SJSA1 (cell line): Measurements from ENCODE around the gene PGAP2. TPM values are rescaled to one million over a fixed set of nuclear protein-coding genes. Genes with fewer than 3 reads are reported as not detected.

ENCODE experiments used
- DNase-seq, 2 experiments: peaks; one replicate each; pipeline ENCODE4 v3.0.0-alpha.2; 2015 to 2020; ENCODE audit warnings: low spot score in 2 of 2, low read depth in 1 of 2
- H3K27ac ChIP-seq: fragments of 250-450 bp; sonication (Bioruptor Pico); 2 replicates; pipeline ENCODE4 v1.5.1; 2020; ENCODE audit warnings: mild to moderate bottlenecking, moderate library complexity
- H3K27me3 ChIP-seq: fragments of 250-450 bp; sonication (Bioruptor Pico); replicated peaks from 2 replicates; pipeline ENCODE4 v1.5.1; 2020; ENCODE audit warnings: mild to moderate bottlenecking, moderate library complexity
- H3K36me3 ChIP-seq: fragments of 250-450 bp; sonication (Bioruptor Pico); 2 replicates; pipeline ENCODE4 v1.5.1; 2020; ENCODE audit warnings: mild to moderate bottlenecking
- H3K4me1 ChIP-seq: fragments of 250-450 bp; sonication (Bioruptor Pico); replicated peaks from 2 replicates; pipeline ENCODE4 v1.6.1; 2021; ENCODE audit warnings: mild to moderate bottlenecking
- H3K4me3 ChIP-seq: fragments of 250-450 bp; sonication (Bioruptor Pico); 2 replicates; pipeline ENCODE4 v1.5.1; 2020; ENCODE audit warnings: mild to moderate bottlenecking
- H3K9me3 ChIP-seq: fragments of 250-450 bp; sonication (Bioruptor Pico); replicated peaks from 2 replicates; pipeline ENCODE4 v1.5.1; 2020; ENCODE audit warnings: mild to moderate bottlenecking
- total RNA-seq: library from RNA; depleted of rRNA; stranded (reverse); fragments of >200 nt; shearing (Covaris generic); gene quantifications from 2 replicates; pipeline ENCODE4 v1.2.3, GENCODE V29; 2014

The PGAP2 gene
- total RNA-seq, 1 experiment from 2014 or later = 6.7 TPM

GRCh38 chr11:3816673-3817072 lies 8.3 kb downstream of the PGAP2 start:
- no peaks in the 10 kb centered on the region for H3K4me1 ChIP-seq
- no peaks in the 10 kb centered on the region for H3K27me3 ChIP-seq
- no peak overlapping the region for H3K4me3 ChIP-seq
- peaks cover 2% of the 10 kb centered on the region; the same call in 1 of the 2 replicates for H3K9me3 ChIP-seq
- peaks cover 3% of the 10 kb centered on the region; the same call in 1 of the 2 replicates for H3K36me3 ChIP-seq
- no peak overlapping the region for H3K27ac ChIP-seq
- DNase-seq = no peak

- H3K4me3 ChIP-seq = no peak overlapping the region
- H3K27me3 ChIP-seq = no peaks in the 10 kb centered on the region
- no peak for DNase-seq
- no peak overlapping the region for H3K27ac ChIP-seq
- peaks cover 3% of the 10 kb centered on the region; the same call in 1 of the 2 replicates for H3K36me3 ChIP-seq
- no peaks in the 10 kb centered on the region for H3K4me1 ChIP-seq
- peaks cover 2% of the 10 kb centered on the region; the same call in 1 of the 2 replicates for H3K9me3 ChIP-seq
Measured at GRCh38 chr11:3817181-3817800, 8.9 kb downstream of the PGAP2 start.

GRCh38 chr11:3820971-3821370 lies 12.6 kb downstream of the PGAP2 start:
- Histone ChIP-seq H3K27ac (no peak overlapping the region), H3K27me3 (no peaks in the 10 kb centered on the region), H3K4me3 (no peak overlapping the region), H3K36me3 (peaks cover 18% of the 10 kb centered on the region), H3K9me3 (peaks cover 2% of the 10 kb centered on the region; the same call in 1 of the 2 replicates), H3K4me1 (no peaks in the 10 kb centered on the region)
- DNase-seq = no peak

GRCh38 chr11:3822312-3822711 lies 14.0 kb downstream of the PGAP2 start:
- Histone ChIP-seq H3K4me1 (no peaks in the 10 kb centered on the region), H3K27me3 (no peaks in the 10 kb centered on the region), H3K4me3 (no peak overlapping the region), H3K36me3 (peaks cover 32% of the 10 kb centered on the region), H3K9me3 (0 out of 2 replicates have a peak, but pooled peaks cover 2% of the 10 kb centered on the region), H3K27ac (no peak overlapping the region)
- no peak for DNase-seq

GRCh38 chr11:3823303-3823702 lies 14.9 kb downstream of the PGAP2 start:
- H3K9me3 ChIP-seq = 0 out of 2 replicates have a peak, but pooled peaks cover 2% of the 10 kb centered on the region
- no peak overlapping the region for H3K27ac ChIP-seq
- H3K4me3 ChIP-seq = no peak overlapping the region
- no peaks in the 10 kb centered on the region for H3K27me3 ChIP-seq
- H3K4me1 ChIP-seq = no peaks in the 10 kb centered on the region
- peaks cover 42% of the 10 kb centered on the region for H3K36me3 ChIP-seq
- DNase-seq = no peak

GRCh38 chr11:3823762-3824506 lies 15.6 kb downstream of the PGAP2 start:
- Histone ChIP-seq H3K27me3 (no peaks in the 10 kb centered on the region), H3K27ac (no peak overlapping the region), H3K36me3 (peaks cover 42% of the 10 kb centered on the region)

GRCh38 chr11:3824714-3825472 lies 16.5 kb downstream of the PGAP2 start:
- no peak for DNase-seq
- H3K27ac ChIP-seq = no peak overlapping the region
- no peak overlapping the region for H3K4me3 ChIP-seq

More at GRCh38 chr11:3823762-3824506, 15.6 kb downstream of the PGAP2 start:
- H3K4me1 ChIP-seq = no peaks in the 10 kb centered on the region
- no peak overlapping the region for H3K4me3 ChIP-seq
- DNase-seq = no peak
- H3K9me3 ChIP-seq = 0 out of 2 replicates have a peak, but pooled peaks cover 2% of the 10 kb centered on the region

GRCh38 chr11:3825473-3826154 lies 17.3 kb downstream of the PGAP2 start:
- H3K27me3 ChIP-seq = no peaks in the 10 kb centered on the region
- H3K36me3 ChIP-seq = peaks cover 57% of the 10 kb centered on the region
- no peak for DNase-seq
- H3K9me3 ChIP-seq = no peaks in the 10 kb centered on the region
- H3K4me1 ChIP-seq = no peaks in the 10 kb centered on the region
- H3K27ac ChIP-seq = no peak overlapping the region
- no peak overlapping the region for H3K4me3 ChIP-seq

More at GRCh38 chr11:3824714-3825472, 16.5 kb downstream of the PGAP2 start:
- H3K36me3 ChIP-seq = peaks cover 50% of the 10 kb centered on the region
- H3K9me3 ChIP-seq = 0 out of 2 replicates have a peak, but pooled peaks cover 1% of the 10 kb centered on the region
- H3K27me3 ChIP-seq = no peaks in the 10 kb centered on the region
- no peaks in the 10 kb centered on the region for H3K4me1 ChIP-seq

GRCh38 chr11:3826721-3827120 lies 18.4 kb downstream of the PGAP2 start:
- H3K4me1 ChIP-seq = no peaks in the 10 kb centered on the region
- no peaks in the 10 kb centered on the region for H3K9me3 ChIP-seq
- no peaks in the 10 kb centered on the region for H3K27me3 ChIP-seq
- H3K4me3 ChIP-seq = no peak overlapping the region
- peaks cover 64% of the 10 kb centered on the region for H3K36me3 ChIP-seq
- no peak for DNase-seq
- H3K27ac ChIP-seq = no peak overlapping the region

GRCh38 chr11:3827434-3828186 lies 19.2 kb downstream of the PGAP2 start:
- Histone ChIP-seq H3K36me3 (peaks cover 69% of the 10 kb centered on the region), H3K27me3 (no peaks in the 10 kb centered on the region), H3K9me3 (no peaks in the 10 kb centered on the region), H3K27ac (no peak overlapping the region), H3K4me3 (no peak overlapping the region), H3K4me1 (no peaks in the 10 kb centered on the region)
- DNase-seq = no peak

- no peaks in the 10 kb centered on the region for H3K9me3 ChIP-seq
- no peak overlapping the region for H3K27ac ChIP-seq
- no peaks in the 10 kb centered on the region for H3K4me1 ChIP-seq
- H3K36me3 ChIP-seq = peaks cover 87% of the 10 kb centered on the region
- no peaks in the 10 kb centered on the region for H3K27me3 ChIP-seq
- no peak for DNase-seq
- no peak overlapping the region for H3K4me3 ChIP-seq
Measured at GRCh38 chr11:3830088-3830487, 21.7 kb downstream of the PGAP2 start.

GRCh38 chr11:3830730-3831129 lies 22.4 kb downstream of the PGAP2 start:
- peaks cover 87% of the 10 kb centered on the region for H3K36me3 ChIP-seq
- no peak overlapping the region for H3K4me3 ChIP-seq
- no peaks in the 10 kb centered on the region for H3K4me1 ChIP-seq
- H3K9me3 ChIP-seq = no peaks in the 10 kb centered on the region
- H3K27me3 ChIP-seq = no peaks in the 10 kb centered on the region
- DNase-seq = no peak
- no peak overlapping the region for H3K27ac ChIP-seq
